Neural cell (in vitro differentiated cells): ENCODE data around the gene NUDT12.

Experiments
- CTCF ChIP-seq: fragments of 450-650 bp; IDR thresholded peaks from 2 replicates; pipeline ENCODE4 v1.5.1; 2014; ENCODE audit warnings: antibody characterized with exemption, mild to moderate bottlenecking, moderate library complexity; ENCODE audit not compliant: poor library complexity, severe bottlenecking
- EP300 ChIP-seq: fragments of 450-650 bp; conservative IDR thresholded peaks from 2 replicates; pipeline ENCODE4 v1.6.1; 2014; ENCODE audit warnings: antibody characterized with exemption, mild to moderate bottlenecking, moderate library complexity; ENCODE audit not compliant: poor library complexity, severe bottlenecking
- EZH2 ChIP-seq: fragments of 200-600, 300-800 bp; shearing (Covaris generic), sonication (generic); IDR thresholded peaks from 2 replicates; pipeline ENCODE4 v1.6.1; 2014; ENCODE audit warnings: antibody characterized with exemption, low read length, borderline replicate concordance, mild to moderate bottlenecking; ENCODE audit not compliant: insufficient read depth, poor library complexity, severe bottlenecking
- MXI1 ChIP-seq: fragments of 450-650 bp; conservative IDR thresholded peaks from 2 replicates; pipeline ENCODE4 v1.6.1; 2014; ENCODE audit warnings: antibody characterized with exemption, mild to moderate bottlenecking; ENCODE audit not compliant: poor library complexity, severe bottlenecking
- POLR2AphosphoS5 ChIP-seq: IDR thresholded peaks from 2 replicates; pipeline ENCODE4 v1.6.1; 2012
- RAD21 ChIP-seq: fragments of 450-650 bp; conservative IDR thresholded peaks from 2 replicates; pipeline ENCODE4 v1.6.1; 2014; ENCODE audit warnings: antibody characterized with exemption, mild to moderate bottlenecking, moderate library complexity
- REST ChIP-seq: IDR thresholded peaks from 2 replicates; pipeline ENCODE4 v1.6.1; 2012; ENCODE audit warnings: borderline replicate concordance
- SMC3 ChIP-seq: fragments of 450-650 bp; conservative IDR thresholded peaks from 2 replicates; pipeline ENCODE4 v1.6.1; 2014; ENCODE audit warnings: antibody characterized with exemption, mild to moderate bottlenecking, moderate library complexity; ENCODE audit not compliant: poor library complexity
- TAF1 ChIP-seq: IDR thresholded peaks from 2 replicates; pipeline ENCODE4 v1.6.1; 2012; ENCODE audit warnings: low read depth

- TF ChIP-seq EZH2 = no peak
- no peak for TF ChIP-seq CTCF
- no peak for TF ChIP-seq POLR2AphosphoS5
- no peak for TF ChIP-seq MXI1
- TF ChIP-seq REST = no peak
- TF ChIP-seq RAD21 = no peak
- no peak for TF ChIP-seq EP300
- no peak for TF ChIP-seq TAF1
- no peak for TF ChIP-seq SMC3
Observed at GRCh38 chr5:103600086-103600485, 37.5 kb upstream of the NUDT12 start.
